Measurements from ENCODE around the gene DECR2.
A peak's percentile ranks its signal among the peaks of the same experiment; 100 is the strongest.

Gene DECR2, protein sequence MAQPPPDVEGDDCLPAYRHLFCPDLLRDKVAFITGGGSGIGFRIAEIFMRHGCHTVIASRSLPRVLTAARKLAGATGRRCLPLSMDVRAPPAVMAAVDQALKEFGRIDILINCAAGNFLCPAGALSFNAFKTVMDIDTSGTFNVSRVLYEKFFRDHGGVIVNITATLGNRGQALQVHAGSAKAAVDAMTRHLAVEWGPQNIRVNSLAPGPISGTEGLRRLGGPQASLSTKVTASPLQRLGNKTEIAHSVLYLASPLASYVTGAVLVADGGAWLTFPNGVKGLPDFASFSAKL

DNA sequence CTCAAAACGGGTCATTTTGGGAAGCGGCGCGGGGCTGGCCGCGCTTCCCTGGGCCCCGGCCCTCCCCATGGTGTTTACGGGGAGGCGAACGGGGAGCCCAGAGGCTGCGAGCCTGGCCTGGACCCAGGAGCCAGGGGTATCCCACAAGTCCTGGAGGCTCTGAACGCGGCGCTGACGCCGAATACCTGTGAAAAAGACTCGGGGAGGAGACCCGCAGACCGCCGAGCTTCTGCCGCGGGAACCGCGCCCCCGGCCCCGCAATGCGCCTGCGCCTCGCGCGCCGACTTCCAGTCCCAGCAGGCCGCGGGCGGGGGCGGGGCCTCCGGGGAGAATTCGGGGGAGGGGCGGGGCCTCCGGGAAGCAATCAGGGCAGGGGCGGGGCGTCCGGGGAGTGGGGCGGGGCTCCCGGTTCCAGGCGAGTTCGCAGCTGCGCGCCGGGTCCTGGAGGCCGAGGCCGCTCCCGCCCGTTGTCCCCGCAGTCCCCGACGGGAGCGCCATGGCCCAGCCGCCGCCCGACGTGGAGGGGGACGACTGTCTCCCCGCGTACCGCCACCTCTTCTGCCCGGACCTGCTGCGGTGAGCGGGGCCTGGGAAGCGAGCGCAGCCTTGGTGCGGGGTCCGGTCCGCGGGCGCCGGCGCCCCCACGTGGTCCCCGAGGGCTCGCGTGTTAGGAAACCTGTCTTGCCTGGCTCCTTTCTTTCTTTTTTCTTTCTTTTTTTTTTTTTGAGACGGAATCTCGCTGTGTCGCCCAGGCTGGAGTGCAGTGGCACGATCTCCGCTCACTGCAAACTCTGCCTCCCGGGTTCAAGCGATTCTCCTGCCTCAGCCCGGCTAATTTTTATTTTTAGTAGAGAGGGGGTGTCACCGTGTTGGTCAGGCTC lies at the start of gene DECR2:
Gene DECR2 (plus strand): TSS at position 418 of the 881 bp plus-strand sequence. CDS start 79 bp downstream, at position 497.
- Histone ChIP-seq H3K27me3 (ENCODE audit: insufficient read depth, low read length, poor library complexity, severe bottlenecking) (no peaks in the 10 kb centered on the region), H3K4me1 (ENCODE audit: insufficient read depth, low read length, poor library complexity, severe bottlenecking) (no peaks in the 10 kb centered on the region), H3K9me3 (ENCODE audit: insufficient read depth, low read depth, low read length) (no peaks in the 10 kb centered on the region), H3K36me3 (ENCODE audit: insufficient read depth, low read length) (no peaks in the 10 kb centered on the region), H4K20me1 (ENCODE audit: insufficient read depth, low read length, poor library complexity, severe bottlenecking) (no peaks in the 10 kb centered on the region), H3K9me2 (replicated peaks; ENCODE audit: low read depth, low read length) (no peaks in the 10 kb centered on the region), H2AFZ (ENCODE audit: low read length) (peak within 1 kb of the TSS; percentile 80), H3K4me2 (ENCODE audit: low read depth, low read length, poor library complexity, severe bottlenecking) (peak within 1 kb of the TSS; percentile 67), H3F3A (ENCODE audit: low read depth) (no peaks in the 10 kb centered on the region), H3K4me3 (ENCODE audit: low read length, poor library complexity, severe bottlenecking) (peak within 1 kb of the TSS; percentile 71), H3K79me2 (ENCODE audit: insufficient read depth, low read length) (no peaks in the 10 kb centered on the region), H3K9ac (ENCODE audit: low read depth, low read length, poor library complexity, severe bottlenecking) (peak within 1 kb of the TSS; percentile 57)
- TF ChIP-seq EZH2phosphoT487 (IDR thresholded peaks at IDR 0.05; ENCODE audit: borderline replicate concordance), result no peak
- TF ChIP-seq, protein P1, sequence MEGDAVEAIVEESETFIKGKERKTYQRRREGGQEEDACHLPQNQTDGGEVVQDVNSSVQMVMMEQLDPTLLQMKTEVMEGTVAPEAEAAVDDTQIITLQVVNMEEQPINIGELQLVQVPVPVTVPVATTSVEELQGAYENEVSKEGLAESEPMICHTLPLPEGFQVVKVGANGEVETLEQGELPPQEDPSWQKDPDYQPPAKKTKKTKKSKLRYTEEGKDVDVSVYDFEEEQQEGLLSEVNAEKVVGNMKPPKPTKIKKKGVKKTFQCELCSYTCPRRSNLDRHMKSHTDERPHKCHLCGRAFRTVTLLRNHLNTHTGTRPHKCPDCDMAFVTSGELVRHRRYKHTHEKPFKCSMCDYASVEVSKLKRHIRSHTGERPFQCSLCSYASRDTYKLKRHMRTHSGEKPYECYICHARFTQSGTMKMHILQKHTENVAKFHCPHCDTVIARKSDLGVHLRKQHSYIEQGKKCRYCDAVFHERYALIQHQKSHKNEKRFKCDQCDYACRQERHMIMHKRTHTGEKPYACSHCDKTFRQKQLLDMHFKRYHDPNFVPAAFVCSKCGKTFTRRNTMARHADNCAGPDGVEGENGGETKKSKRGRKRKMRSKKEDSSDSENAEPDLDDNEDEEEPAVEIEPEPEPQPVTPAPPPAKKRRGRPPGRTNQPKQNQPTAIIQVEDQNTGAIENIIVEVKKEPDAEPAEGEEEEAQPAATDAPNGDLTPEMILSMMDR (conservative IDR thresholded peaks at IDR 0.05; ENCODE audit: low read length), result peak; percentile 36

DNA sequence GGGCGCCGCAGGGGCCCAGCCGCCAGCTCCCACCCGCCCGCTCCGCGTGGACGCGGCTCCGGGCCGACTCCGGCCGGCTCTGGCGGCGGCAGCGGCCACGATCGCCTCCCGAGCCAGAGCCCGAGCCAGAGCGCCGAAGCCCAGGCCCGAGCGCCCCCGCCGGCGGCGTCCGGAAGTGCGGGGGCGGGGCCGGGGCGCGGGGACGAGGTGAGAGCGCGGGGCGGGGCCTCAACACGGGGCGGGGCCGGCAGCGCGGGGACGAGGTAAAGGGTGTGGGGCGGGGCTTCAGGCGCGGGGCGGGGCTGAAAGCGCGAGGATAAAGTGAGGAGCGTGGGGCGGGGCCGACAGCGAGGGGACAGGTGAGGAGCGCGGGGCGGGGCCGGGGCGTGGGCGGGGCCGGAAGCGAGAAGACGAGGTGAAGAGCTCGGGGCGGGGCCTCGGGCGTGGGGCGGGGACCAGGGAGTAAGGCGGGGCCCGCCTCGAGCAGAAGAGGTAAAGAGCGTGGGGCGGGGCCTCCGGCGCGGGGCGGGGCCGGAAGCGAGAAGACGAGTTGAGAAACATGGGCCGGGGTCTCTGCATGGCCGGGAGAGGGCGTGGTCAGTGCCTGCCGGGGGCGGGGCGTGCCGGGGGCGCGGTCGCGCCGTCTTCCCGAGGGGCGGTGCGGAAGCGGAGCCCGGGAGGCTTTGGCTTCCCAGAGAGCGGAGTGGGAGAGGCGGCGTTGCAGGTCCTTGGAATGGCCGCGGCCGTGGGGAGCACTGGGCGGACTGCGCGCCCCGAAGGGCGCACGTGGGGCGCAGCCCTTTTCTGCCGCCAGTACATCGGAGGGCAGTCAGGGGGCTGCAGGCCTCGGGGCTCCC lies 48.9 kb upstream of the DECR2 start, which contains the start of gene AXIN1:
Gene AXIN1 (minus strand): TSS at position 177 of the 857 bp plus-strand sequence. CDS start 5,698 bp downstream, outside the sequence.
- peak within 1 kb of the TSS; percentile 77 for H3K9ac ChIP-seq (ENCODE audit: low read depth, low read length, poor library complexity, severe bottlenecking)
- no peaks in the 10 kb centered on the region for H3K27me3 ChIP-seq (ENCODE audit: insufficient read depth, low read length, poor library complexity, severe bottlenecking)
- peak within 1 kb of the TSS; percentile 57 for H3K4me2 ChIP-seq (ENCODE audit: low read depth, low read length, poor library complexity, severe bottlenecking)
- no peaks in the 10 kb centered on the region for H3K9me2 ChIP-seq (replicated peaks; ENCODE audit: low read depth, low read length)
- no peaks in the 10 kb centered on the region for H3K9me3 ChIP-seq (ENCODE audit: insufficient read depth, low read depth, low read length)
- TF ChIP-seq EZH2phosphoT487 (IDR thresholded peaks at IDR 0.05; ENCODE audit: borderline replicate concordance), result no peak
- H3K79me2 ChIP-seq (ENCODE audit: insufficient read depth, low read length), result peaks cover 40% of the 10 kb centered on the region
- H3K4me1 ChIP-seq (ENCODE audit: insufficient read depth, low read length, poor library complexity, severe bottlenecking), result peaks cover 37% of the 10 kb centered on the region
- H2AFZ ChIP-seq (ENCODE audit: low read length), result no peak within 1 kb of the TSS
- H3F3A ChIP-seq (ENCODE audit: low read depth), result no peaks in the 10 kb centered on the region
- H4K20me1 ChIP-seq (ENCODE audit: insufficient read depth, low read length, poor library complexity, severe bottlenecking), result peaks cover 4% of the 10 kb centered on the region
- peak within 1 kb of the TSS; percentile 77 for H3K4me3 ChIP-seq (ENCODE audit: low read length, poor library complexity, severe bottlenecking)
- no peaks in the 10 kb centered on the region for H3K36me3 ChIP-seq (ENCODE audit: insufficient read depth, low read length)

DNA sequence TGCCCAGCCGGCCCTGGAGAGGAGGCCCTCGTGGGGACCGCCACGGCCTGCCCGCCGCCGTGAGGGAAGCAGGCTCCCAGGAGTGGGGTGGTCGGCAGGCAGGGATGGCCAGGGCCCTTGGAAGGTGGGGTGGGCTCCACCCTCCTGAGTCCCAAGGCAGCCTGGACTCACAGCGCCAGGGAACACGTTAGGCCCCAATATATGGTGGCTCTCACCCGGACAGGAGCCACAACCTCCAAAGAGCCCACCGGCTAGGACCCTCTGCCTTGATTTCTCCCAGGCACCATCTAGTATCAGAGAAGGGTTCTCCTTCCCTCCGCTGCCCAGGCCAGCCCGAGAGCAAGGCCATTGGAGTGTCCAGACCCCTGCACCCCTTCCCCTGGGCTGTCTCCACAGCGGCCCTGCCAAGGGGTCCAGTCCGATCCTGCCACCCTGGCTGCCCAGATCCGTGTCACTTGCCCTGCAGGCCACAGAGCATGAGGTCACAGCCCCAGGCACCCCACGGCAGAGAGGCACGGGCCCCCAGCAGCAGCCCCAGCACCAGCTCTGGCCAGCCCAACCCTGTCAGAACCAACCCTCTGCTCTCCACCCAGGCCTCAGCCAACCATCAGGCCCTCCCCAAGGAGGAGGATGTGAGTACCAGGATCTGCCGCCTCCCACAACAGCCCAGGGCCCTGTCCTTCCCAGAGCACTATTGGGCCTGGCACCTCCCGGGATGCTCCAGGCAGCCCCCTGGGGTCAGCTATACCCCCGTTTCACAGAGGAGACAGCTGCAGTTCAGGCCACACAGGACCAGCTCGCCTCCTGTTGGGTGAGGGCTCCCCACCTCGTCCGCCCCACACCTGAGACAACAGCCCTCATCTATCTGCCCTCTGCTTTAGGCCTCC lies 48.0 kb upstream of the DECR2 start:
- Histone ChIP-seq H3K79me2 (ENCODE audit: insufficient read depth, low read length) (peaks cover 32% of the 10 kb centered on the region; the same call in 1 of the 2 replicates), H3K9me2 (replicated peaks; ENCODE audit: low read depth, low read length) (no peaks in the 10 kb centered on the region), H3K4me1 (ENCODE audit: insufficient read depth, low read length, poor library complexity, severe bottlenecking) (peaks cover 30% of the 10 kb centered on the region), H3K27me3 (ENCODE audit: insufficient read depth, low read length, poor library complexity, severe bottlenecking) (no peaks in the 10 kb centered on the region), H3K9me3 (ENCODE audit: insufficient read depth, low read depth, low read length) (no peaks in the 10 kb centered on the region), H3K9ac (ENCODE audit: low read depth, low read length, poor library complexity, severe bottlenecking) (no peak overlapping the region), H3K4me2 (ENCODE audit: low read depth, low read length, poor library complexity, severe bottlenecking) (peak overlapping the region; percentile 70), H3F3A (ENCODE audit: low read depth) (no peaks in the 10 kb centered on the region), H2AFZ (ENCODE audit: low read length) (no peak overlapping the region), H3K4me3 (ENCODE audit: low read length, poor library complexity, severe bottlenecking) (no peak overlapping the region), H3K36me3 (ENCODE audit: insufficient read depth, low read length) (no peaks in the 10 kb centered on the region), H4K20me1 (ENCODE audit: insufficient read depth, low read length, poor library complexity, severe bottlenecking) (no peaks in the 10 kb centered on the region)
- TF ChIP-seq, protein P1 (conservative IDR thresholded peaks at IDR 0.05; ENCODE audit: low read length), result no peak
- TF ChIP-seq EZH2phosphoT487 (IDR thresholded peaks at IDR 0.05; ENCODE audit: borderline replicate concordance), result no peak

Measured in Loucy (cell line).